Measurements from ENCODE around the gene NCAPH2. TPM values are rescaled to one million over a fixed set of nuclear protein-coding genes. Genes with fewer than 3 reads are reported as not detected.

NCAPH2 gene
- total and polyA plus RNA-seq, 2 donors from 2014 or later = 31.4 to 41.5 TPM

GRCh38 chr22:50463188-50463900 lies 44.7 kb upstream of the NCAPH2 start:
- H3K4me3 ChIP-seq (ENCODE audit: low read length in 3 of 3) = no peak overlapping the region
- no peak for DNase-seq
- TF ChIP-seq, protein P1, sequence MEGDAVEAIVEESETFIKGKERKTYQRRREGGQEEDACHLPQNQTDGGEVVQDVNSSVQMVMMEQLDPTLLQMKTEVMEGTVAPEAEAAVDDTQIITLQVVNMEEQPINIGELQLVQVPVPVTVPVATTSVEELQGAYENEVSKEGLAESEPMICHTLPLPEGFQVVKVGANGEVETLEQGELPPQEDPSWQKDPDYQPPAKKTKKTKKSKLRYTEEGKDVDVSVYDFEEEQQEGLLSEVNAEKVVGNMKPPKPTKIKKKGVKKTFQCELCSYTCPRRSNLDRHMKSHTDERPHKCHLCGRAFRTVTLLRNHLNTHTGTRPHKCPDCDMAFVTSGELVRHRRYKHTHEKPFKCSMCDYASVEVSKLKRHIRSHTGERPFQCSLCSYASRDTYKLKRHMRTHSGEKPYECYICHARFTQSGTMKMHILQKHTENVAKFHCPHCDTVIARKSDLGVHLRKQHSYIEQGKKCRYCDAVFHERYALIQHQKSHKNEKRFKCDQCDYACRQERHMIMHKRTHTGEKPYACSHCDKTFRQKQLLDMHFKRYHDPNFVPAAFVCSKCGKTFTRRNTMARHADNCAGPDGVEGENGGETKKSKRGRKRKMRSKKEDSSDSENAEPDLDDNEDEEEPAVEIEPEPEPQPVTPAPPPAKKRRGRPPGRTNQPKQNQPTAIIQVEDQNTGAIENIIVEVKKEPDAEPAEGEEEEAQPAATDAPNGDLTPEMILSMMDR (IDR thresholded peaks at IDR 0.05; ENCODE audit: borderline replicate concordance, extremely low read depth, insufficient read depth) = no peak
- FAIRE-seq = no peak
- no peaks in the 10 kb centered on the region for H3K27me3 ChIP-seq (ENCODE audit: control insufficient read depth, insufficient read depth, low read length)
- H3K27ac ChIP-seq (ENCODE audit: low read depth in 2 of 2, low read length in 2 of 2) = no peak overlapping the region
- intact Hi-C loops (cut with DNase I) = no loop called here
- no peak overlapping the region for H3K9ac ChIP-seq (ENCODE audit: low read length in 3 of 3)
- no peaks in the 10 kb centered on the region for H3K4me1 ChIP-seq (ENCODE audit: control insufficient read depth in 2 of 3, insufficient read depth in 2 of 3, low read depth in 1 of 3, low read length in 3 of 3)
- peaks cover 0 to 64% (median 27%) of the 10 kb centered on the region in 3 donors for H3K36me3 ChIP-seq (ENCODE audit: control insufficient read depth in 2 of 3, insufficient read depth in 3 of 3, low read length in 3 of 3)
- no peaks in the 10 kb centered on the region for H3K9me3 ChIP-seq (ENCODE audit: control insufficient read depth in 2 of 3, insufficient read depth in 1 of 3, low read length in 3 of 3)

DNA sequence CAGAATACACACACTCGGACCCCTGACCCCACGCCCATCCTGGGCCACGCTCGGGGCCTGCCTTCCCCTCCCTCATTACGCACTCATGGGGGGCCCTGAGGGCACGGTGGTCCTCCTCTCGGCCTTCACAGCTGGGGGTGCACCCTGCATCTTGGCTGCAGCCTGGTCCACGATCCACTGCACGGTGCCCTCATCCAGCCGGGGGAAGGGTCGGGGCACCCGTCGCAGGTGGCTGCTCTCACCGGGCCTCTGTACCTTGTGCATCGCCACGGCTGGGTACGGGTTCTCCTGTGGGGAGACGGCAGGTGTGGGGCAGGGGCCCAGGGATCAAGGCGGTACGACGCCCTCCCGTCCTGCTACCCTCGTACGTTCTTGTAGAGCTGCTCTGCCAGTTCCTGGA lies 43.6 kb upstream of the NCAPH2 start:
- Histone ChIP-seq H3K36me3 (ENCODE audit: control insufficient read depth in 2 of 3, insufficient read depth in 3 of 3, low read length in 3 of 3) (peaks cover 0 to 57% (median 25%) of the 10 kb centered on the region in 3 donors), H3K4me3 (ENCODE audit: low read length in 3 of 3) (no peak overlapping the region), H3K27ac (ENCODE audit: low read depth in 2 of 2, low read length in 2 of 2) (no peak overlapping the region), H3K27me3 (ENCODE audit: control insufficient read depth, insufficient read depth, low read length) (no peaks in the 10 kb centered on the region), H3K4me1 (ENCODE audit: control insufficient read depth in 2 of 3, insufficient read depth in 2 of 3, low read depth in 1 of 3, low read length in 3 of 3) (no peaks in the 10 kb centered on the region), H3K9ac (ENCODE audit: low read length in 3 of 3) (no peak overlapping the region), H3K9me3 (ENCODE audit: control insufficient read depth in 2 of 3, insufficient read depth in 1 of 3, low read length in 3 of 3) (no peaks in the 10 kb centered on the region)
- intact Hi-C loops (cut with DNase I) = no loop called here
- FAIRE-seq (no peak), DNase-seq (no peak)
- TF ChIP-seq, protein P1 (IDR thresholded peaks at IDR 0.05; ENCODE audit: borderline replicate concordance, extremely low read depth, insufficient read depth) = no peak

GRCh38 chr22:50465066-50465930 lies 42.7 kb upstream of the NCAPH2 start:
- H3K27me3 ChIP-seq (ENCODE audit: control insufficient read depth, insufficient read depth, low read length) = no peaks in the 10 kb centered on the region
- intact Hi-C loops (cut with DNase I) = no loop called here
- no peak overlapping the region for H3K9ac ChIP-seq (ENCODE audit: low read length in 3 of 3)
- TF ChIP-seq, protein P1 (IDR thresholded peaks at IDR 0.05; ENCODE audit: borderline replicate concordance, extremely low read depth, insufficient read depth) = no peak
- peaks cover 0 to 49% (median 25%) of the 10 kb centered on the region in 3 donors for H3K36me3 ChIP-seq (ENCODE audit: control insufficient read depth in 2 of 3, insufficient read depth in 3 of 3, low read length in 3 of 3)
- no peak overlapping the region for H3K4me3 ChIP-seq (ENCODE audit: low read length in 3 of 3)
- peaks cover 0 to 2% (median 0%) of the 10 kb centered on the region in 3 donors for H3K4me1 ChIP-seq (ENCODE audit: control insufficient read depth in 2 of 3, insufficient read depth in 2 of 3, low read depth in 1 of 3, low read length in 3 of 3)
- no peaks in the 10 kb centered on the region for H3K9me3 ChIP-seq (ENCODE audit: control insufficient read depth in 2 of 3, insufficient read depth in 1 of 3, low read length in 3 of 3)
- FAIRE-seq (no peak), DNase-seq (no peak)
- no peak overlapping the region for H3K27ac ChIP-seq (ENCODE audit: low read depth in 2 of 2, low read length in 2 of 2)
